Mesothelial cell of epicardium (in vitro differentiated cells): ENCODE measurements around the gene GMDS. TPM values are rescaled to one million over a fixed set of nuclear protein-coding genes. Genes with fewer than 3 reads are reported as not detected.

ENCODE experiments used
- DNase-seq, 2 experiments: peaks; one replicate each; pipeline ENCODE4 v3.0.0; 2021; ENCODE audit warnings: low spot score in 2 of 2; ENCODE audit not compliant: unreplicated experiment in 2 of 2
- H3K27ac Mint-ChIP-seq: 2 replicates; pipeline ENCODE4 v1.8.0; 2021; ENCODE audit warnings: mixed read lengths
- H3K27me3 Mint-ChIP-seq: 2 replicates; pipeline ENCODE4 v1.8.0; 2021; ENCODE audit warnings: low read depth, mixed read lengths
- H3K36me3 Mint-ChIP-seq: 2 replicates; pipeline ENCODE4 v1.8.0; 2021; ENCODE audit warnings: mixed read lengths
- H3K4me1 Mint-ChIP-seq: 2 replicates; pipeline ENCODE4 v1.8.0; 2021; ENCODE audit warnings: mixed read lengths
- H3K4me3 Mint-ChIP-seq: 2 replicates; pipeline ENCODE4 v1.8.0; 2021; ENCODE audit warnings: mild to moderate bottlenecking, moderate library complexity, mixed read lengths
- H3K9me3 Mint-ChIP-seq: 2 replicates; pipeline ENCODE4 v1.8.0; 2021; ENCODE audit warnings: mixed read lengths
- total RNA-seq: library from RNA; stranded (reverse); gene quantifications from 3 replicates; pipeline ENCODE4 v1.2.1, GENCODE V29; 2021
- TF ChIP-seq, protein P1 (sequence below): fragments of 200-600 bp; sonication (generic); IDR thresholded peaks from one replicate; pipeline ENCODE4 v1.5.0; 2021; ENCODE audit warnings: antibody characterized with exemption; ENCODE audit not compliant: unreplicated experiment

Gene GMDS
- total RNA-seq, 1 donor from 2014 or later: 39.9 TPM

DNA sequence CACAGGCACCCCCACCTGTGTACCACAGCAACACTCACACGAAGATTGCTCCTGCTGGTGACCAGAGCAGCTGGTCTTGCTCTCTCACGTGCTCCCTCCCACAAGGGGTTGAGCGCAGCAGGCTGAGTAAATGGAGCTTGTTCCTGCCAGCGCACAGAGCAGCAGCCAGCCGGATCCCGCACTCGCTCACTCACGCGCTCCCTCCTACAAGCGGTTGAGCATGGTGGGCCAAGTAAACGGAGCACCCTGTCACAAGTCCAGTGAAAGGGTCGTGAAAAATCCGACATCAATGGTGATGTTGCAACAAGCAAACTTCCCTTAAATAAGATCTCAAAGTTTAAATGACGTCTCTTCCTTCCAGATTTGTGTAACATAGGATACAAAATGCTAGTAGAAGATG, 322.0 kb downstream of the GMDS start:
- Mint-ChIP-seq H3K4me3 (no peak overlapping the region), H3K36me3 (peaks cover 7% of the 10 kb centered on the region), H3K9me3 (no peaks in the 10 kb centered on the region), H3K27ac (no peak overlapping the region), H3K27me3 (no peaks in the 10 kb centered on the region), H3K4me1 (peaks cover 4% of the 10 kb centered on the region)
- TF ChIP-seq, protein P1, sequence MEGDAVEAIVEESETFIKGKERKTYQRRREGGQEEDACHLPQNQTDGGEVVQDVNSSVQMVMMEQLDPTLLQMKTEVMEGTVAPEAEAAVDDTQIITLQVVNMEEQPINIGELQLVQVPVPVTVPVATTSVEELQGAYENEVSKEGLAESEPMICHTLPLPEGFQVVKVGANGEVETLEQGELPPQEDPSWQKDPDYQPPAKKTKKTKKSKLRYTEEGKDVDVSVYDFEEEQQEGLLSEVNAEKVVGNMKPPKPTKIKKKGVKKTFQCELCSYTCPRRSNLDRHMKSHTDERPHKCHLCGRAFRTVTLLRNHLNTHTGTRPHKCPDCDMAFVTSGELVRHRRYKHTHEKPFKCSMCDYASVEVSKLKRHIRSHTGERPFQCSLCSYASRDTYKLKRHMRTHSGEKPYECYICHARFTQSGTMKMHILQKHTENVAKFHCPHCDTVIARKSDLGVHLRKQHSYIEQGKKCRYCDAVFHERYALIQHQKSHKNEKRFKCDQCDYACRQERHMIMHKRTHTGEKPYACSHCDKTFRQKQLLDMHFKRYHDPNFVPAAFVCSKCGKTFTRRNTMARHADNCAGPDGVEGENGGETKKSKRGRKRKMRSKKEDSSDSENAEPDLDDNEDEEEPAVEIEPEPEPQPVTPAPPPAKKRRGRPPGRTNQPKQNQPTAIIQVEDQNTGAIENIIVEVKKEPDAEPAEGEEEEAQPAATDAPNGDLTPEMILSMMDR: no peak
- no peak for DNase-seq

DNA sequence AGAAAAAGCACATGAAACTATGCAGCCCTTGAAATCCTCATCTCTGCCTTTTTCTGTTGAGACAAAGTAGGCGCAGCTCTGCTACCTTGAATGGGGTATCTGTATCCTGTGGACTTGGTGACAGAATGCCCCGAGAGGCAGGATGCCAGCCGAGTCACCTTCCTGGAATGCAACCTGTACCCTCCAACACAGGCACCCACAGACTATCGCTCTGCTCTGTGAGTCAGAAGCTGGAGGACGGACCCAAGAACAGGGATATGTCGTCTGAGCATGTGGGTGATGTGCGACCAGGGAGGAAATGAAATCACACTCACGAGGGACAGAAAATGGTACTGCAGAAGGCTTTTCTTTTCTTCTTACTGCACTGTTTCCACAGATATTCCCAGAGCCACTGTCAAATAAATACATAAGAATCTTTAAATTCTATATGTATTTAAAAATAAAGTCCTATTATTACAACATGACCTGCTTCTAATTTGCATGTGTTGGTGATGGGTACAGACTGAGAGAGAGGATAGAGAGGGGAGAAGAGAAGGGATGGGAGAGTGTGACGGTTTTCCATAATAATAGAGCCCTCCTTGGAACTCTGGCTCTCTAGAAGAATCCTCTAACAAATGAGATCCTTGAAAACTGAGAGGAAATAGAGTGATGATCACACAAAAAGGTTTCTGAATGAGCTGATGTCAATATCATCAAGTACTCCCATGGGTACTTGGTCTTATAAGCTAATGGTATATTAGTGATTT, 327.6 kb downstream of the GMDS start:
- no peak overlapping the region for H3K27ac Mint-ChIP-seq
- no peaks in the 10 kb centered on the region for H3K27me3 Mint-ChIP-seq
- H3K36me3 Mint-ChIP-seq: no peaks in the 10 kb centered on the region
- H3K4me3 Mint-ChIP-seq: no peak overlapping the region
- no peaks in the 10 kb centered on the region for H3K9me3 Mint-ChIP-seq
- TF ChIP-seq, protein P1: no peak
- DNase-seq: no peak
- H3K4me1 Mint-ChIP-seq: peaks cover 16% of the 10 kb centered on the region

DNA sequence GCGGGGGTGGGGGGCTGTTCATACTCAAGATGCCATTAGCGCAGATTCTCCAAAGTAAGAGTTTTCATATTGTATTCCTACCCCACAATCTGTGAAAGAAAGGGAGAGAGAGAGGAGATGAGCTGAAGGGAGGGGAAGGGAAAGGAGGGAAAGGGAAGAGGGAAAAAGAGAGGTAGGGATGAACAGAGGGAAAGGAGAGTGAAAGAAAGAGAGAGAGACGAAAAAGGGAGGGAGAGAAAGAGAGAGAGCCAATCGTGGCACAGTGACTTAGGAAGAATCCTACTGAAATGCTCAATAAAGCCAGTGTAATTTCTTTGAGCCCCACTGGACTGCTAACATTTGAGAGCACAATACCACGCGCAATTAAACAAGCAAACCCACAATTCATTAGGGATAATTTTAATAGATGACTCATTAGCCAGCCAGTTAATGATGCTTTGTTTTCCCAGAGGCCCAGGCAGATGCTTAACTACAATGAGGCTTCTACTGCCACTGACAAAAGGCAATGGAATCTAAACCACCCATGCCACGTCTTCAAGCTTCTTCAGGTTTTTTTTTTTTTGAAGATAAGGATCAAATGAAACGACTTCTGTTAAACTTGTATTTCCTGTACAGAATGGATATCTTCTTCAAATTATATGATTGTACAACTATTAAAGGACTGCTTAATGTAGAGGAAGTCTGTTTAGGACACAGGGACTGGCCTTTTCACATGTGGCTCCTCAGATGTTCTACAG, 328.9 kb downstream of the GMDS start:
- no peak for DNase-seq
- H3K4me3 Mint-ChIP-seq: no peak overlapping the region
- no peak overlapping the region for H3K27ac Mint-ChIP-seq
- TF ChIP-seq, protein P1: no peak
- no peaks in the 10 kb centered on the region for H3K36me3 Mint-ChIP-seq
- peaks cover 19% of the 10 kb centered on the region for H3K4me1 Mint-ChIP-seq
- H3K9me3 Mint-ChIP-seq: no peaks in the 10 kb centered on the region
- no peaks in the 10 kb centered on the region for H3K27me3 Mint-ChIP-seq

DNA sequence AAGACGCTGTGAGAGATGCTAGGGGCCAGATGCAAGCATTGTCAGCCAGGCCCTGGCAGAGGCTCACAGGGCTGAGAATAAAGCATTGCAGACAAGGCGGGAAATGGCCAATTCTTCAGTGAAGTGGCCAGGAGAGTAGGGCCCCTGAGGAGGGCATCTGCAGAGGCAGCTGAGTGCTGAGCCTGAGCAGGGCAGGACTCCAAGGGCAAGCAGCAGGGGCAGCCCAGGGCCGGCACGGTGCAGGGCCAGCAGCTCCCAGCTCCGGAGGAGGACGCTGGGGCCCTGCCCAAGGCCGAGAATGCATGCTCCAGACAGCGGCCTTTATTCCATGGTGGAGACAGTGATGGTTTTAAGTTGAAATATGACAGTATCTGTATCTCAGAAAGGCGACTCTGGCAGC, 330.2 kb downstream of the GMDS start:
- Mint-ChIP-seq H3K36me3 (no peaks in the 10 kb centered on the region), H3K27me3 (no peaks in the 10 kb centered on the region), H3K4me3 (no peak overlapping the region), H3K4me1 (peaks cover 19% of the 10 kb centered on the region), H3K27ac (peak overlapping the region; percentile 32), H3K9me3 (no peaks in the 10 kb centered on the region)
- no peak for DNase-seq
- TF ChIP-seq, protein P1: no peak

DNA sequence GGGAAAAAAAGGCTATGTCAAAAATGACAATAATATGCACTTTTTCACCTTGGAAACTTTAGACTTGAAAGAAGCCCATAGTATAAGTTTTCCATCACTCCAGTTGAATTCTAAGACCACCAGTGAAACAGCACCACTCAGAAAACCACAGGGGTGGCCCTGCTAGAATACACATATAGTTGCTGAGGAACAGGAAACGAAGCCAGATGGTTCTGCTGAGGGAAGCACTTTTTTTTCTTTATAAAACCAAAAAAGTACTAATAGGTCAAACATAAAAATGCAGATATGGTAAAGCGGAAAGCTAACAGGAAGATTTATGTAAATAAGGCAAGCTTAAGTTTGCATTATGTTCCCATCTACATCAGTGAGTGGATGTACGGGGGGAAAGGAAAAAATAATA, 331.8 kb downstream of the GMDS start:
- Mint-ChIP-seq H3K4me1 (peaks cover 15% of the 10 kb centered on the region), H3K36me3 (no peaks in the 10 kb centered on the region), H3K4me3 (no peak overlapping the region), H3K27ac (peak overlapping the region; percentile 6), H3K27me3 (no peaks in the 10 kb centered on the region), H3K9me3 (no peaks in the 10 kb centered on the region)
- TF ChIP-seq, protein P1: no peak
- DNase-seq: no peak
